H1 (cell line): ENCODE measurements around the gene FSIP1. TPM values are rescaled to one million over a fixed set of nuclear protein-coding genes. Genes with fewer than 3 reads are reported as not detected.

Source experiments
- CTCF ChIA-PET: fragments of 300-600 bp; sonication (Branson Sonifier 250); formaldehyde crosslinking; loops from one replicate; lab custom pipeline; 2021; ENCODE audit not compliant: partially characterized antibody; lab: Charles Lee
- POLR2A ChIA-PET: fragments of 300-600 bp; sonication (Branson Sonifier 250); formaldehyde crosslinking; loops from one replicate; lab custom pipeline; 2021; ENCODE audit warnings: inconsistent platforms; ENCODE audit not compliant: partially characterized antibody; lab: Charles Lee
- DNase-seq, 2 experiments: peaks; one replicate each; pipeline versions ENCODE4 v3.0.0 to v3.0.0-alpha.2; 2010 to 2022; ENCODE audit warnings: low spot score in 2 of 2, low read depth in 1 of 2, mixed read lengths in 1 of 2
- FAIRE-seq: peaks from 2 replicates; lab custom pipeline; 2011; peaks lifted over from hg19 to GRCh38; lab: Jason Lieb, UNC
- H2AFZ ChIP-seq: 2 replicates; pipeline ENCODE4 v1.8.1; 2012; ENCODE audit warnings: low read length, inconsistent platforms
- H2AK5ac ChIP-seq: 2 replicates; pipeline ENCODE4 v1.6.1; 2013; ENCODE audit warnings: low read depth, low read length
- H2BK120ac ChIP-seq: replicated peaks from 2 replicates; pipeline ENCODE3; 2013; ENCODE audit warnings: low read depth, low read length, inconsistent platforms
- H2BK12ac ChIP-seq: 2 replicates; pipeline ENCODE4 v1.6.1; 2013; ENCODE audit warnings: low read depth, low read length
- H2BK15ac ChIP-seq: 2 replicates; pipeline ENCODE4 v1.6.1; 2013; ENCODE audit warnings: low read length
- H2BK20ac ChIP-seq: 2 replicates; pipeline ENCODE4 v1.6.1; 2013; ENCODE audit warnings: low read length
- H2BK5ac ChIP-seq: 2 replicates; pipeline ENCODE4 v1.6.1; 2013; ENCODE audit warnings: low read depth, low read length
- H3K14ac ChIP-seq: 2 replicates; pipeline ENCODE4 v1.6.1; 2013; ENCODE audit warnings: inconsistent platforms; ENCODE audit not compliant: insufficient read length
- H3K18ac ChIP-seq: 2 replicates; pipeline ENCODE4 v1.6.1; 2013; ENCODE audit warnings: low read length; ENCODE audit errors: extremely low read depth
- H3K23ac ChIP-seq: 2 replicates; pipeline ENCODE4 v1.6.1; 2013; ENCODE audit warnings: inconsistent platforms; ENCODE audit not compliant: insufficient read length
- H3K23me2 ChIP-seq: 2 replicates; pipeline ENCODE4 v1.6.1; 2013; ENCODE audit warnings: low read depth, low read length
- H3K27ac ChIP-seq: 2 replicates; pipeline ENCODE4 v1.6.1; 2011; ENCODE audit warnings: low read depth, low read length, inconsistent platforms
- H3K27me3 ChIP-seq, 4 experiments: replicated peaks in 1 of 4; 1 replicate in 1 of 4; 2 replicates in 3 of 4; pipeline versions ENCODE4 v1.6.1 to v1.8.1; 2011 to 2013; ENCODE audit warnings: low read length in 3 of 4, mild to moderate bottlenecking in 3 of 4, inconsistent platforms in 2 of 4, mixed read lengths in 2 of 4, moderate library complexity in 1 of 4; ENCODE audit not compliant: control insufficient read depth in 3 of 4, insufficient read depth in 3 of 4; ENCODE audit errors: extremely low read depth in 1 of 4
- H3K36me3 ChIP-seq, 4 experiments: 2 replicates each; pipeline versions ENCODE4 v1.6.1 to v1.8.1; 2011 to 2013; ENCODE audit warnings: mild to moderate bottlenecking in 4 of 4, low read length in 3 of 4, moderate library complexity in 2 of 4, control low read depth in 1 of 4, inconsistent platforms in 1 of 4; ENCODE audit not compliant: insufficient read depth in 4 of 4, control insufficient read depth in 2 of 4
- H3K4ac ChIP-seq: replicated peaks from 2 replicates; pipeline ENCODE3; 2013; ENCODE audit warnings: low read length, low read depth, mixed read lengths, inconsistent platforms; ENCODE audit not compliant: insufficient read length
- H3K4me1 ChIP-seq, 4 experiments: replicated peaks in 1 of 4; 1 replicate in 1 of 4; 2 replicates in 3 of 4; pipeline versions ENCODE4 v1.6.1 to v1.8.1; 2011 to 2013; ENCODE audit warnings: low read length in 3 of 4, inconsistent platforms in 2 of 4, mixed read lengths in 1 of 4; ENCODE audit not compliant: insufficient read depth in 4 of 4, control insufficient read depth in 3 of 4
- H3K4me2 ChIP-seq, 2 experiments: 2 replicates each; pipeline versions ENCODE4 v1.6.1 to v1.8.1; 2011 to 2013; ENCODE audit warnings: low read depth in 2 of 2, low read length in 2 of 2, control low read depth in 1 of 2, inconsistent platforms in 1 of 2, mild to moderate bottlenecking in 1 of 2; ENCODE audit not compliant: insufficient read depth in 1 of 2
- H3K4me3 ChIP-seq, 4 experiments: fragments of 200-600, 300-600 bp in 1 of 4; sonication (generic), shearing (Covaris generic), sonication (Bioruptor Twin) in 1 of 4; 2 replicates each; pipeline versions ENCODE4 v1.5.1 to v1.8.1; 2011 to 2016; ENCODE audit warnings: low read length in 4 of 4, low read depth in 3 of 4, control low read depth in 2 of 4, inconsistent platforms in 2 of 4, mild to moderate bottlenecking in 2 of 4, mixed read lengths in 1 of 4, moderate library complexity in 1 of 4; ENCODE audit not compliant: insufficient read depth in 2 of 4; ENCODE audit errors: extremely low read depth in 1 of 4
- H3K56ac ChIP-seq: replicated peaks from 2 replicates; pipeline ENCODE3; 2013; ENCODE audit warnings: low read depth, mild to moderate bottlenecking, mixed read lengths, low read length, inconsistent platforms; ENCODE audit not compliant: insufficient read length
- H3K79me1 ChIP-seq: 2 replicates; pipeline ENCODE4 v1.6.1; 2013; ENCODE audit warnings: low read depth, low read length, control low read depth
- H3K79me2 ChIP-seq, 2 experiments: 2 replicates each; pipeline versions ENCODE4 v1.6.1 to v1.8.1; 2012 to 2013; ENCODE audit warnings: low read length in 2 of 2, mild to moderate bottlenecking in 2 of 2, inconsistent platforms in 1 of 2; ENCODE audit not compliant: insufficient read depth in 2 of 2, control insufficient read depth in 1 of 2
- H3K9ac ChIP-seq, 4 experiments: replicated peaks in 1 of 4; 1 replicate in 1 of 4; 2 replicates in 3 of 4; pipeline versions ENCODE4 v1.6.1 to v1.8.1; 2011 to 2013; ENCODE audit warnings: low read depth in 3 of 4, low read length in 3 of 4, control low read depth in 2 of 4, mild to moderate bottlenecking in 2 of 4, moderate library complexity in 2 of 4, inconsistent platforms in 1 of 4; ENCODE audit errors: extremely low read depth in 1 of 4
- H3K9me3 ChIP-seq, 2 experiments: 2 replicates each; pipeline versions ENCODE4 v1.6.1 to v1.8.1; 2012 to 2013; ENCODE audit warnings: mild to moderate bottlenecking in 2 of 2, moderate library complexity in 2 of 2, control low read depth in 1 of 2, inconsistent platforms in 1 of 2, low read depth in 1 of 2, low read length in 1 of 2, mixed read lengths in 1 of 2; ENCODE audit not compliant: insufficient read depth in 2 of 2
- H4K20me1 ChIP-seq, 2 experiments: replicated peaks in 1 of 2; 2 replicates each; pipeline versions ENCODE3 to v1.8.1; 2011 to 2013; ENCODE audit warnings: inconsistent platforms in 2 of 2, low read length in 2 of 2, mild to moderate bottlenecking in 1 of 2; ENCODE audit not compliant: insufficient read depth in 2 of 2, control insufficient read depth in 1 of 2
- H4K5ac ChIP-seq: 2 replicates; pipeline ENCODE4 v1.6.1; 2013; ENCODE audit warnings: low read length, low read depth, mixed read lengths, inconsistent platforms; ENCODE audit not compliant: insufficient read length
- H4K8ac ChIP-seq: 2 replicates; pipeline ENCODE4 v1.8.0; 2013; ENCODE audit warnings: mild to moderate bottlenecking, moderate library complexity, low read length, inconsistent platforms; ENCODE audit not compliant: insufficient read depth; ENCODE audit errors: extremely low read depth
- H4K91ac ChIP-seq: replicated peaks from 2 replicates; pipeline ENCODE3; 2013; ENCODE audit warnings: low read length, mixed read lengths, inconsistent platforms; ENCODE audit not compliant: insufficient read length
- CEBPB ChIP-seq: IDR thresholded peaks from 2 replicates; pipeline ENCODE4 v1.6.1; 2012; ENCODE audit warnings: low read depth, low read length
- CHD1 ChIP-seq: IDR thresholded peaks from 2 replicates; pipeline ENCODE4 v1.6.1; 2012; ENCODE audit warnings: low read depth, low read length, improper control_type of control experiment
- CREB1 ChIP-seq: IDR thresholded peaks from 2 replicates; pipeline ENCODE4 v1.6.1; 2012; ENCODE audit warnings: inconsistent platforms
- CTCF ChIP-seq, 3 experiments: IDR thresholded peaks; 1 replicate in 2 of 3; 2 replicates in 1 of 3; pipeline versions ENCODE4 v1.5.1 to v1.6.1; 2011; ENCODE audit warnings: low read length in 3 of 3, mild to moderate bottlenecking in 3 of 3, inconsistent platforms in 2 of 3, low read depth in 1 of 3, moderate library complexity in 1 of 3; ENCODE audit not compliant: insufficient read depth in 1 of 3; ENCODE audit errors: control extremely low read depth in 1 of 3
- RAD21 ChIP-seq, 2 experiments: IDR thresholded peaks in 1 of 2; conservative IDR thresholded peaks in 1 of 2; 2 replicates each; pipeline ENCODE4 v1.6.1; 2011; ENCODE audit warnings: low read depth in 2 of 2, low read length in 2 of 2, improper control_type of control experiment in 1 of 2, inconsistent platforms in 1 of 2, mild to moderate bottlenecking in 1 of 2, moderate library complexity in 1 of 2
- WGBS, 2 experiments: shearing (Covaris generic) in 1 of 2; methylation state at CpG; one replicate each; pipeline versions ENCODE4 v1.1.6 to v1.1.7; 2013 to 2015; ENCODE audit warnings: low lambda C conversion rate in 2 of 2, mixed read lengths in 2 of 2, inconsistent platforms in 1 of 2, low coverage in 1 of 2, missing lambda C conversion rate in 1 of 2; ENCODE audit not compliant: insufficient replicate concordance in 2 of 2, insufficient coverage in 1 of 2, insufficient read length in 1 of 2; ENCODE audit errors: extremely low coverage in 1 of 2, missing lambda C conversion rate in 1 of 2; 5-methylcytosine and 5-hydroxymethylcytosine counted together
- polyA plus RNA-seq, 7 experiments: library from polyadenylated mRNA; depleted of rRNA in 3 of 7; stranded (reverse) in 5 of 7; unstranded in 2 of 7; fragments of >200 nt in 5 of 7; fragments of 200-250 nt in 2 of 7; gene quantifications; 1 replicate in 5 of 7; 2 replicates in 1 of 7; 4 replicates in 1 of 7; pipeline versions ENCODE4 v1.2.1 to v1.2.3, GENCODE V29; 2011 to 2013; ENCODE audit warnings: missing spikeins in 2 of 7, mixed read lengths in 2 of 7
- total RNA-seq: library from RNA; stranded (reverse); fragmentation: NEBNext Ultra II Directional; extraction: Animal tissue kit (Norgen Biotek cat#: 25700); gene quantifications from 2 replicates; pipeline ENCODE4 v1.2.1, GENCODE V29; 2021

Gene FSIP1
- total and polyA plus RNA-seq, 2 of the 8 experiments (the other 6 are each of a cell fraction or from before 2014, with no cell fraction given) = 0.18 to 1.3 TPM

GRCh38 chr15:39823634-39824033 lies 41.0 kb upstream of the FSIP1 start:
- Histone ChIP-seq H3K36me3 (peaks cover 0 to 16% (median 0%) of the 10 kb centered on the region in 4 experiments; a peak in 2 of 8 replicates), H2BK20ac (no peak overlapping the region), H3K9me3 (0 out of 4 replicates have a peak, but pooled peaks cover 3% of the 10 kb centered on the region in 2 experiments), H3K9ac (no peak overlapping the region), H2BK5ac (no peak overlapping the region), H3K56ac (no peak overlapping the region), H3K27me3 (no peaks in the 10 kb centered on the region), H2BK120ac (no peak overlapping the region), H3K4me3 (no peak overlapping the region), H2AK5ac (no peak overlapping the region), H3K4me2 (no peak overlapping the region), H3K4me1 (peaks cover 0 to 13% (median 4%) of the 10 kb centered on the region in 4 experiments; a peak in 3 of 7 replicates), H3K18ac (no peak overlapping the region), H4K91ac (no peak overlapping the region), H2BK15ac (no peak overlapping the region), H3K23me2 (no peaks in the 10 kb centered on the region), H4K5ac (no peak overlapping the region), H3K79me2 (peaks cover 7 to 100% of the 10 kb centered on the region in 2 experiments; a peak in 3 of 4 replicates), H3K79me1 (peaks cover 7% of the 10 kb centered on the region), H3K23ac (no peak overlapping the region), H3K4ac (no peak overlapping the region), H4K8ac (no peak overlapping the region), H3K27ac (no peak overlapping the region), H4K20me1 (peaks cover 5 to 9% of the 10 kb centered on the region in 2 experiments), H3K14ac (no peak overlapping the region), H2BK12ac (no peak overlapping the region), H2AFZ (no peak overlapping the region)
- ChIA-PET POLR2A (interaction anchor here (1.1 to 1.2 kb wide), 3 partner anchors 13 to 78 kb away, joined by 3 to 4 read pairs (median 4); no protein-coding TSS in a partner anchor), CTCF (interaction anchor here (0.8 to 2.7 kb wide), 9 partner anchors 9 to 65 kb away, joined by 3 to 13 read pairs (median 3); no protein-coding TSS in a partner anchor)
- peak in 1 of 2 experiments; percentile 29; a peak in 1 of 4 replicates for TF ChIP-seq RAD21 (IDR thresholded peaks at IDR 0.05 in 1 of 2, conservative IDR thresholded peaks at IDR 0.05 in 1 of 2; ENCODE audit: low read depth in 2 of 2, low read length in 2 of 2)
- no peak for TF ChIP-seq CEBPB
- TF ChIP-seq CREB1 = no peak
- peak in 1 of 3 experiments; percentile 29; a peak in 1 of 4 replicates for TF ChIP-seq CTCF (IDR thresholded peaks at IDR 0.05; ENCODE audit: control extremely low read depth in 1 of 3, insufficient read depth in 1 of 3, low read depth in 1 of 3, low read length in 3 of 3)
- no peak for TF ChIP-seq CHD1
- FAIRE-seq (no peak), DNase-seq (no peak)
- WGBS, 2 experiments = 60% methylated on average over 2 of the region's 2 CpGs; no CpG with 5 or more reads in 1 of the 2 experiments
